GM18520 (cell line): ENCODE results near the gene NADSYN1.

ENCODE experiments used
- ATAC-seq: cut with Tn5 transposase; IDR thresholded peaks from one replicate; pipeline ENCODE4 v1.9.1; 2021; ENCODE audit not compliant: unreplicated experiment

NADSYN1 gene

GRCh38 chr11:71432761-71433647 lies 20.0 kb upstream of the NADSYN1 start:
- no peak for ATAC-seq

- no peak for ATAC-seq
Measured at GRCh38 chr11:71433648-71434450, 19.2 kb upstream of the NADSYN1 start.

- no peak for ATAC-seq
Measured at GRCh38 chr11:71434576-71435130, 18.4 kb upstream of the NADSYN1 start.

- ATAC-seq, result no peak
Measured at GRCh38 chr11:71435278-71435951, 17.6 kb upstream of the NADSYN1 start.

GRCh38 chr11:71436861-71437260 lies 16.1 kb upstream of the NADSYN1 start:
- ATAC-seq, result no peak

GRCh38 chr11:71437399-71437798 lies 15.6 kb upstream of the NADSYN1 start:
- ATAC-seq, result no peak

- no peak for ATAC-seq
Measured at GRCh38 chr11:71437879-71438278, 15.1 kb upstream of the NADSYN1 start.

GRCh38 chr11:71438650-71439049 lies 14.4 kb upstream of the NADSYN1 start:
- no peak for ATAC-seq

- no peak for ATAC-seq
Measured at GRCh38 chr11:71440021-71440755, 12.8 kb upstream of the NADSYN1 start.

- ATAC-seq, result no peak
Measured at GRCh38 chr11:71441251-71441650, 11.8 kb upstream of the NADSYN1 start.

GRCh38 chr11:71442123-71442522 lies 10.9 kb upstream of the NADSYN1 start:
- no peak for ATAC-seq

GRCh38 chr11:71442880-71443279 lies 10.1 kb upstream of the NADSYN1 start:
- ATAC-seq, result no peak

- ATAC-seq, result no peak
Measured at GRCh38 chr11:71443736-71444445, 9.1 kb upstream of the NADSYN1 start.

- ATAC-seq, result no peak
Measured at GRCh38 chr11:71444811-71445210, 8.2 kb upstream of the NADSYN1 start.

GRCh38 chr11:71446150-71446549 lies 6.9 kb upstream of the NADSYN1 start:
- no peak for ATAC-seq

- ATAC-seq, result no peak
Measured at GRCh38 chr11:71446942-71447688, 5.9 kb upstream of the NADSYN1 start.

GRCh38 chr11:71447791-71448256 lies 5.2 kb upstream of the NADSYN1 start:
- no peak for ATAC-seq

GRCh38 chr11:71448257-71449171 lies 4.5 kb upstream of the NADSYN1 start, which contains the start of gene DHCR7:
DHCR7 (minus strand) TSS chr11:71448393; CDS start chr11:71444952, 3,441 bp downstream.
- ATAC-seq, result peak; percentile 81
